Kidney (tissue), 14 donors: ENCODE measurements around the gene PIK3CD. TPM values are rescaled to one million over a fixed set of nuclear protein-coding genes. Genes with fewer than 3 reads are reported as not detected.

Experiments used
- DNase-seq, 5 donors: peaks; one replicate each; pipeline ENCODE4 v3.0.0-alpha.2; 2013 to 2020
- FAIRE-seq: peaks from 2 replicates; lab custom pipeline; 2012; peaks lifted over from hg19 to GRCh38; lab: Jason Lieb, UNC
- H3K27ac ChIP-seq, 2 donors: one replicate each; pipeline ENCODE4 v1.7.0; 2013; ENCODE audit warnings: low read depth in 2 of 2, low read length in 2 of 2, inconsistent platforms in 1 of 2
- H3K27me3 ChIP-seq: one replicate; pipeline ENCODE4 v1.7.1; 2013; ENCODE audit warnings: low read length, inconsistent platforms; ENCODE audit not compliant: control insufficient read depth, insufficient read depth
- H3K36me3 ChIP-seq, 3 donors: one replicate each; pipeline versions ENCODE4 v1.7.0 to v1.7.1; 2013; ENCODE audit warnings: low read length in 3 of 3, control low read depth in 1 of 3, inconsistent platforms in 1 of 3; ENCODE audit not compliant: insufficient read depth in 3 of 3, control insufficient read depth in 2 of 3
- H3K4me1 ChIP-seq, 3 donors: one replicate each; pipeline versions ENCODE4 v1.7.0 to v1.7.1; 2013; ENCODE audit warnings: low read length in 3 of 3, inconsistent platforms in 1 of 3, low read depth in 1 of 3; ENCODE audit not compliant: control insufficient read depth in 2 of 3, insufficient read depth in 2 of 3
- H3K4me3 ChIP-seq, 3 donors: one replicate each; pipeline versions ENCODE4 v1.7.0 to v1.8.1; 2013; ENCODE audit warnings: low read length in 3 of 3, control low read depth in 1 of 3, inconsistent platforms in 1 of 3
- H3K9ac ChIP-seq, 3 donors: one replicate each; pipeline versions ENCODE4 v1.7.0 to v1.7.1; 2013; ENCODE audit warnings: low read length in 3 of 3, control low read depth in 1 of 3, inconsistent platforms in 1 of 3
- H3K9me3 ChIP-seq, 3 donors: one replicate each; pipeline versions ENCODE4 v1.7.0 to v1.7.1; 2013; ENCODE audit warnings: low read length in 3 of 3, control low read depth in 1 of 3, inconsistent platforms in 1 of 3; ENCODE audit not compliant: control insufficient read depth in 2 of 3, insufficient read depth in 1 of 3
- CTCF ChIP-seq: IDR thresholded peaks from 3 replicates; pipeline ENCODE4 v1.5.1; 2012; ENCODE audit warnings: mild to moderate bottlenecking, moderate library complexity, borderline replicate concordance; ENCODE audit not compliant: insufficient read depth; ENCODE audit errors: extremely low read depth
- intact Hi-C: fragments of 100-400 bp; cut with DNase I; formaldehyde crosslinking; loops from one replicate; pipeline ENCODE4 v1.11.1; 2022
- polyA plus RNA-seq: library from polyadenylated mRNA; stranded (reverse); fragments of 350-450 nt; fragmentation: Illumina TruSeq; extraction: RNeasy Lipid Tissue Mini Kit (QIAGEN cat#74804); gene quantifications from one replicate; pipeline ENCODE4 v1.2.3, GENCODE V29; 2014; ENCODE audit warnings: low read depth, low replicate concordance; ENCODE audit not compliant: insufficient read depth
- total RNA-seq: library from RNA; stranded (reverse); fragmentation: NEBNext Ultra II Directional; extraction: Animal tissue kit (Norgen Biotek cat#: 25700); gene quantifications from one replicate; pipeline ENCODE4 v1.2.1, GENCODE V29; 2021
- donor health status: control.
- donor health status: control.
- donor health status: control.
- donor health status: control.
- donor health status: control.
- donor health status: DM: yes; HTN: yes; CAD: no.
- donor health status: Normal renal cell carcinoma (clear cell type).

PIK3CD gene
- total and polyA plus RNA-seq, 2 donors from 2014 or later, result 5.3 to 19.7 TPM

GRCh38 chr1:9605946-9606455 is 45.5 kb upstream of the PIK3CD start:
- intact Hi-C loops, result no loop called here
- H3K9me3 ChIP-seq, result no peaks in the 10 kb centered on the region
- DNase-seq, result peak in 1 of 5 donors; percentile 29
- no peaks in the 10 kb centered on the region for H3K4me1 ChIP-seq
- peaks cover 0 to 22% (median 2%) of the 10 kb centered on the region in 3 donors for H3K36me3 ChIP-seq
- no peak for FAIRE-seq
- no peak for TF ChIP-seq CTCF
- H3K9ac ChIP-seq, result no peak overlapping the region
- H3K27me3 ChIP-seq, result no peaks in the 10 kb centered on the region
- H3K27ac ChIP-seq, result no peak overlapping the region
- no peak overlapping the region for H3K4me3 ChIP-seq

DNA sequence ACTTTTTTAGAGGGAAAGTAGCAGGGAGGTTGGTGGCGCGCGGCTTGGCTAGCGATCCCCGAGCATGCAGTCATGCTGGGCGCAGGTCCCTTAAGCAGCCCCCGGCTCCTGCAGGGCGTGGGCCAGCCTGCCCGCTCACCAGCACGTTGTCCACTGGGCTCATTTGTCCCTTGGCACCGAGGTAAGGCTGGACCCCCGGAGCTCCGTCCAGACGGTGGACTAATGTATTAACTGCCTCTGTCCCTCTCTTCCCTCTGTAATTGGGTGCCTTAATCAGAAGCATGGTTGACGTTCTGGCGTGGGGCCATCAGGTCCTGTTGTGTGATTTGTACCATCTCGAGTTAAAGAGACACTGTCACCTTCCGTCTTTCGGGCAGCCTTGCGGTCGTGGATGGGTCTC is 45.1 kb upstream of the PIK3CD start:
- no peaks in the 10 kb centered on the region for H3K9me3 ChIP-seq
- H3K36me3 ChIP-seq, result peaks cover 0 to 22% (median 0%) of the 10 kb centered on the region in 3 donors
- TF ChIP-seq CTCF, result no peak
- DNase-seq (peak in 1 of 5 donors; percentile 61), FAIRE-seq (no peak)
- H3K4me3 ChIP-seq, result no peak overlapping the region
- H3K27me3 ChIP-seq, result no peaks in the 10 kb centered on the region
- no peak overlapping the region for H3K9ac ChIP-seq
- intact Hi-C loops, result no loop called here
- no peak overlapping the region for H3K27ac ChIP-seq
- H3K4me1 ChIP-seq, result no peaks in the 10 kb centered on the region

GRCh38 chr1:9606948-9607347 is 44.6 kb upstream of the PIK3CD start:
- DNase-seq (peak in 1 of 5 donors; percentile 33), FAIRE-seq (no peak)
- Histone ChIP-seq H3K9ac (no peak overlapping the region), H3K27ac (no peak overlapping the region), H3K36me3 (peaks cover 0 to 22% (median 0%) of the 10 kb centered on the region in 3 donors), H3K4me1 (no peaks in the 10 kb centered on the region), H3K27me3 (no peaks in the 10 kb centered on the region), H3K4me3 (no peak overlapping the region), H3K9me3 (no peaks in the 10 kb centered on the region)
- TF ChIP-seq CTCF, result no peak
- intact Hi-C loops, result no loop called here

GRCh38 chr1:9607352-9607751 is 44.2 kb upstream of the PIK3CD start:
- Histone ChIP-seq H3K27ac (no peak overlapping the region), H3K4me1 (no peaks in the 10 kb centered on the region), H3K27me3 (no peaks in the 10 kb centered on the region), H3K4me3 (no peak overlapping the region), H3K36me3 (peaks cover 0 to 22% (median 0%) of the 10 kb centered on the region in 3 donors), H3K9ac (no peak overlapping the region), H3K9me3 (no peaks in the 10 kb centered on the region)
- intact Hi-C loops, result no loop called here
- FAIRE-seq (no peak), DNase-seq (no peak)
- TF ChIP-seq CTCF, result no peak
